Raji (cell line): ENCODE measurements around the gene CFLAR.

Experiments used
- POLR2A ChIP-seq: IDR thresholded peaks from 2 replicates; pipeline ENCODE4 v1.6.1; 2011; ENCODE audit warnings: low read depth, low read length, control low read depth; ENCODE audit not compliant: insufficient read depth

CFLAR gene

GRCh38 chr2:201191132-201191875 is 75.3 kb downstream of the CFLAR start:
- no peak for TF ChIP-seq POLR2A

- TF ChIP-seq POLR2A: no peak
These were observed 78.1 kb downstream of the CFLAR start for GRCh38 chr2:201194097-201194496.

- no peak for TF ChIP-seq POLR2A
These were observed 79.4 kb downstream of the CFLAR start for GRCh38 chr2:201195331-201195730.

- no peak for TF ChIP-seq POLR2A
These were observed 80.0 kb downstream of the CFLAR start for GRCh38 chr2:201196003-201196402.

- no peak for TF ChIP-seq POLR2A
These were observed 80.8 kb downstream of the CFLAR start for GRCh38 chr2:201196803-201197202.

- no peak for TF ChIP-seq POLR2A
These were observed 81.8 kb downstream of the CFLAR start for GRCh38 chr2:201197781-201198180.

- no peak for TF ChIP-seq POLR2A
These were observed 83.9 kb downstream of the CFLAR start for GRCh38 chr2:201199847-201200246.

GRCh38 chr2:201200345-201200744 is 84.4 kb downstream of the CFLAR start:
- TF ChIP-seq POLR2A: no peak

GRCh38 chr2:201201371-201201770 is 85.4 kb downstream of the CFLAR start:
- no peak for TF ChIP-seq POLR2A

- no peak for TF ChIP-seq POLR2A
These were observed 88.1 kb downstream of the CFLAR start for GRCh38 chr2:201203916-201204654.

GRCh38 chr2:201204655-201205514 is 88.9 kb downstream of the CFLAR start:
- no peak for TF ChIP-seq POLR2A

- TF ChIP-seq POLR2A: no peak
These were observed 89.5 kb downstream of the CFLAR start for GRCh38 chr2:201205515-201205849.

- no peak for TF ChIP-seq POLR2A
These were observed 92.7 kb downstream of the CFLAR start for GRCh38 chr2:201208563-201209252.

- no peak for TF ChIP-seq POLR2A
These were observed 100.0 kb downstream of the CFLAR start for GRCh38 chr2:201215963-201216362.

- no peak for TF ChIP-seq POLR2A
These were observed 101.0 kb downstream of the CFLAR start for GRCh38 chr2:201216918-201217317.

- TF ChIP-seq POLR2A: no peak
These were observed 102.8 kb downstream of the CFLAR start for GRCh38 chr2:201218780-201219179.
